ENCODE results near the gene AMPH. TPM values are rescaled to one million over a fixed set of nuclear protein-coding genes. Genes with fewer than 3 reads are reported as not detected.

AMPH gene
- total RNA-seq, 3 donors from 2014 or later (not counting 1 experiment from before 2014, with no cell fraction given) = 0.18 TPM; not detected in 2

DNA sequence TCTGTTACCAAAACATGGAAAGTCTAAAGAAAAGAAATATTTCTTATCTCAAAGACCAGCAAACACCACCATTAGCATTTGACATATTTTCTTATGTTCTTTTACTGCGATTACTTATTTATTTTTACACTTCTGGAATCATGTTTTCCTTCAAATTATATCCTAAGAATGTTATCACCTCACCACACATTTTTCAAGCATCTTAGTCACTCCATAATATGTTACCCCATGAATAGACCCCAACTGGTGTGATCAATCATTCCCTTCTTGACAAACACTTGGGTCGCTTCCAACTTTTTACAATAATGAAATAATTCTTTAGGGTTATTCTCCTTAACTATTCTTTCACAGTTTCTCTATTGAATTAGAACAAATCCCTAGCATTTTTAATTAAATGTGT lies 67.4 kb downstream of the AMPH start:
- 37% methylated on average over 1 of the region's 2 CpGs for WGBS (ENCODE audit: insufficient coverage)
- no peak for ATAC-seq

DNA sequence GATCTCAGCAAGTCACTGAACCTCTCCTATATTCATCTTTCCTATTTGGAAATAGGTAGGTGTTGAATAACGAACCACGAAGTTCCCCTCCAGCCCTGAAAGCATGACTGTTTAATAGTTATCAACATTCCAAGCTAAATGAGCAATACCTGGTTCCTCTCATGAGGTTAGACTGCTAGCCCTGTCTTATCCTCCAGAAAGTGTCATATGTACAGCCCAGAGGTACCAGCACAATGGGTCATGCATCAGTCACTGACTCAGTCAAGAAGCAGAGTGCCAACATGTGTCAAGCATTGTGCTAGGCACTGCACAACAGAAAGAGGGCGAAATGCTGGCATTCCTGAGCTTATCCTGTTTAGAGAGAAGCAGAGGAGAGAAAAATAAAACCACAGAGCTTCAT lies 70.0 kb downstream of the AMPH start:
- no peak for DNase-seq
- Histone ChIP-seq H3K4me3 (ENCODE audit: low read length) (no peak overlapping the region), H3K4me1 (ENCODE audit: control insufficient read depth, insufficient read depth, low read length) (no peaks in the 10 kb centered on the region), H3K9me3 (ENCODE audit: control insufficient read depth, insufficient read depth, low read length) (no peaks in the 10 kb centered on the region), H3K27ac (ENCODE audit: low read length) (no peak overlapping the region), H3K36me3 (ENCODE audit: control insufficient read depth, insufficient read depth, low read length) (no peaks in the 10 kb centered on the region), H3K27me3 (ENCODE audit: control insufficient read depth, insufficient read depth, low read length) (no peaks in the 10 kb centered on the region)
- Mint-ChIP-seq H3K9me3 (no peaks in the 10 kb centered on the region), H3K27ac (no peak overlapping the region), H3K4me3 (no peak overlapping the region), H3K36me3 (no peaks in the 10 kb centered on the region), H3K4me1 (no peaks in the 10 kb centered on the region), H3K27me3 (ENCODE audit: low read depth in 2 of 2) (peaks cover 0 to 22% of the 10 kb centered on the region in 2 donors)
- intact Hi-C loops (cut with micrococcal nuclease) = no loop called here
- TF ChIP-seq, protein P1, sequence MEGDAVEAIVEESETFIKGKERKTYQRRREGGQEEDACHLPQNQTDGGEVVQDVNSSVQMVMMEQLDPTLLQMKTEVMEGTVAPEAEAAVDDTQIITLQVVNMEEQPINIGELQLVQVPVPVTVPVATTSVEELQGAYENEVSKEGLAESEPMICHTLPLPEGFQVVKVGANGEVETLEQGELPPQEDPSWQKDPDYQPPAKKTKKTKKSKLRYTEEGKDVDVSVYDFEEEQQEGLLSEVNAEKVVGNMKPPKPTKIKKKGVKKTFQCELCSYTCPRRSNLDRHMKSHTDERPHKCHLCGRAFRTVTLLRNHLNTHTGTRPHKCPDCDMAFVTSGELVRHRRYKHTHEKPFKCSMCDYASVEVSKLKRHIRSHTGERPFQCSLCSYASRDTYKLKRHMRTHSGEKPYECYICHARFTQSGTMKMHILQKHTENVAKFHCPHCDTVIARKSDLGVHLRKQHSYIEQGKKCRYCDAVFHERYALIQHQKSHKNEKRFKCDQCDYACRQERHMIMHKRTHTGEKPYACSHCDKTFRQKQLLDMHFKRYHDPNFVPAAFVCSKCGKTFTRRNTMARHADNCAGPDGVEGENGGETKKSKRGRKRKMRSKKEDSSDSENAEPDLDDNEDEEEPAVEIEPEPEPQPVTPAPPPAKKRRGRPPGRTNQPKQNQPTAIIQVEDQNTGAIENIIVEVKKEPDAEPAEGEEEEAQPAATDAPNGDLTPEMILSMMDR (IDR thresholded peaks at IDR 0.05) = no peak
- ATAC-seq = no peak
- WGBS (ENCODE audit: insufficient coverage) = 86% methylated on average over 3 of the region's 3 CpGs

More for the DNA sequence above, 67.4 kb downstream of the AMPH start:
- Histone ChIP-seq H3K36me3 (ENCODE audit: control insufficient read depth, insufficient read depth, low read length) (no peaks in the 10 kb centered on the region), H3K9me3 (ENCODE audit: control insufficient read depth, insufficient read depth, low read length) (no peaks in the 10 kb centered on the region), H3K4me3 (ENCODE audit: low read length) (no peak overlapping the region), H3K27me3 (ENCODE audit: control insufficient read depth, insufficient read depth, low read length) (no peaks in the 10 kb centered on the region), H3K27ac (ENCODE audit: low read length) (no peak overlapping the region), H3K4me1 (ENCODE audit: control insufficient read depth, insufficient read depth, low read length) (no peaks in the 10 kb centered on the region)
- H3K27ac Mint-ChIP-seq = no peak overlapping the region
- H3K27me3 Mint-ChIP-seq (ENCODE audit: low read depth in 2 of 2) = peaks cover 0 to 22% of the 10 kb centered on the region in 2 donors
- H3K9me3 Mint-ChIP-seq = no peaks in the 10 kb centered on the region
- no peak for DNase-seq
- H3K36me3 Mint-ChIP-seq = no peaks in the 10 kb centered on the region
- H3K4me1 Mint-ChIP-seq = no peaks in the 10 kb centered on the region
- intact Hi-C loops (cut with micrococcal nuclease) = no loop called here
- H3K4me3 Mint-ChIP-seq = no peak overlapping the region
- TF ChIP-seq, protein P1 (IDR thresholded peaks at IDR 0.05) = no peak

- Histone ChIP-seq H3K4me3 (ENCODE audit: low read length) (no peak overlapping the region), H3K9me3 (ENCODE audit: control insufficient read depth, insufficient read depth, low read length) (no peaks in the 10 kb centered on the region), H3K27me3 (ENCODE audit: control insufficient read depth, insufficient read depth, low read length) (no peaks in the 10 kb centered on the region), H3K27ac (ENCODE audit: low read length) (no peak overlapping the region), H3K36me3 (ENCODE audit: control insufficient read depth, insufficient read depth, low read length) (no peaks in the 10 kb centered on the region), H3K4me1 (ENCODE audit: control insufficient read depth, insufficient read depth, low read length) (no peaks in the 10 kb centered on the region)
- TF ChIP-seq, protein P1 (IDR thresholded peaks at IDR 0.05) = no peak
- intact Hi-C loops (cut with micrococcal nuclease) = no loop called here
- Mint-ChIP-seq H3K9me3 (no peaks in the 10 kb centered on the region), H3K27ac (no peak overlapping the region), H3K4me3 (no peak overlapping the region), H3K4me1 (peaks cover 3 to 4% of the 10 kb centered on the region in 2 donors), H3K27me3 (ENCODE audit: low read depth in 2 of 2) (peaks cover 0 to 15% of the 10 kb centered on the region in 2 donors), H3K36me3 (no peaks in the 10 kb centered on the region)
- ATAC-seq (no peak), DNase-seq (no peak)
- WGBS (ENCODE audit: insufficient coverage) = 89% methylated on average over 7 of the region's 7 CpGs
Measured at GRCh38 chr7:38558761-38559345, 72.3 kb downstream of the AMPH start.

DNA sequence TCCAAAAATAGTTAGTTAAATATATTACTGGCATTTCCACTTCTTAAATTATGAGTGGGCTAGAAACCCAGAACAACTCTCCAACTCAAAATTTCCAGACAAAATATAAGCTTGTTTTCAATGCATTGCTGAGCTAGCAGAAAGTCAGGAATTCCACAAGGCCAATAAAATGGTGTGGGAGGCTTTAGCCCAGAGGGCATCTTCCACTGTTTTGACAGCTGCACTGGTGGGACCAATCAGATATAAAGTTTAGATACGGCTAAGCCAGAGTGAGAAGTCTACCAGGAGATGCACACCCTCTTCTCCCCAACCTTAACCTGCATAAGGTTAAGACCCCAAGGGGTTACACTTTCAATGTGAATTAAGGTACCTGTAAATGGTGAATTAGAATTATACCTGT lies 76.6 kb downstream of the AMPH start:
- peaks cover 6 to 10% of the 10 kb centered on the region in 2 donors for H3K4me1 Mint-ChIP-seq

More for the DNA sequence above, 76.6 kb downstream of the AMPH start:
- H3K9me3 Mint-ChIP-seq = no peaks in the 10 kb centered on the region
- ATAC-seq (no peak), DNase-seq (no peak)
- intact Hi-C loops (cut with micrococcal nuclease) = no loop called here
- Histone ChIP-seq H3K4me3 (ENCODE audit: low read length) (no peak overlapping the region), H3K9me3 (ENCODE audit: control insufficient read depth, insufficient read depth, low read length) (no peaks in the 10 kb centered on the region), H3K27ac (ENCODE audit: low read length) (no peak overlapping the region), H3K36me3 (ENCODE audit: control insufficient read depth, insufficient read depth, low read length) (no peaks in the 10 kb centered on the region), H3K27me3 (ENCODE audit: control insufficient read depth, insufficient read depth, low read length) (no peaks in the 10 kb centered on the region), H3K4me1 (ENCODE audit: control insufficient read depth, insufficient read depth, low read length) (no peaks in the 10 kb centered on the region)
- H3K4me3 Mint-ChIP-seq = no peak overlapping the region
- no peak overlapping the region for H3K27ac Mint-ChIP-seq
- TF ChIP-seq, protein P1 (IDR thresholded peaks at IDR 0.05) = no peak
- no peaks in the 10 kb centered on the region for H3K36me3 Mint-ChIP-seq
- no peaks in the 10 kb centered on the region for H3K27me3 Mint-ChIP-seq (ENCODE audit: low read depth in 2 of 2)
- 100% methylated on average over 1 of the region's 1 CpG for WGBS (ENCODE audit: insufficient coverage)

All from natural killer cell (primary cell).